Upper lobe of left lung (tissue), 6 donors: ENCODE results near the gene CYP4V2. TPM values are rescaled to one million over a fixed set of nuclear protein-coding genes. Genes with fewer than 3 reads are reported as not detected.

Source experiments
- ATAC-seq, 2 donors: fragments of 200-7000 bp; cut with Tn5 transposase; one replicate each; pipeline ENCODE4 v1.9.1; 2022; ENCODE audit warnings: mild to moderate bottlenecking in 2 of 2, moderate library complexity in 2 of 2; ENCODE audit not compliant: low FRiP score in 2 of 2
- DNase-seq, 2 donors: peaks; one replicate each; pipeline ENCODE4 v3.0.0-alpha.2; 2019 to 2020
- H3K27ac ChIP-seq, 4 donors: fragments of 200-600 bp; sonication (generic); one replicate each; pipeline ENCODE4 v1.5.1; 2016 to 2019
- H3K27me3 ChIP-seq, 4 donors: fragments of 200-600 bp; sonication (generic); one replicate each; pipeline ENCODE4 v1.5.1; 2017 to 2019
- H3K36me3 ChIP-seq, 4 donors: fragments of 200-600 bp; sonication (generic); one replicate each; pipeline ENCODE4 v1.5.1; 2016 to 2019
- H3K4me1 ChIP-seq, 4 donors: fragments of 200-600 bp; sonication (generic); one replicate each; pipeline ENCODE4 v1.5.1; 2018 to 2019
- H3K4me3 ChIP-seq, 4 donors: fragments of 200-600 bp; sonication (generic); one replicate each; pipeline ENCODE4 v1.5.1; 2017 to 2019; ENCODE audit warnings: mild to moderate bottlenecking in 2 of 4, moderate library complexity in 1 of 4
- H3K9me3 ChIP-seq, 4 donors: fragments of 200-600 bp; sonication (generic); one replicate each; pipeline ENCODE4 v1.5.1; 2018 to 2019
- CTCF ChIP-seq, 6 experiments: fragments of 450-650 bp in 4 of 6; fragments of 200-600 bp in 2 of 6; sonication (generic) in 2 of 6; IDR thresholded peaks; one replicate each; pipeline ENCODE4 v1.5.1; 2016 to 2019; ENCODE audit warnings: antibody characterized with exemption in 6 of 6
- EP300 ChIP-seq, 4 donors: sonication (generic); formaldehyde crosslinking; IDR thresholded peaks; one replicate each; pipeline ENCODE4 v1.5.1; 2017; ENCODE audit warnings: antibody characterized with exemption in 4 of 4, control low read depth in 2 of 4
- POLR2A ChIP-seq, 4 donors: fragments of 450-650 bp; IDR thresholded peaks; one replicate each; pipeline ENCODE4 v1.5.1; 2016 to 2017; ENCODE audit warnings: antibody characterized with exemption in 4 of 4, mild to moderate bottlenecking in 2 of 4
- POLR2AphosphoS5 ChIP-seq, 2 donors: sonication (generic); formaldehyde crosslinking; IDR thresholded peaks; one replicate each; pipeline ENCODE4 v1.5.1; 2017; ENCODE audit warnings: antibody characterized with exemption in 2 of 2
- WGBS, 2 donors: methylation state at CpG; one replicate each; pipeline ENCODE4 v1.1.5; 2017 to 2018; 5-methylcytosine and 5-hydroxymethylcytosine counted together
- total RNA-seq, 6 donors: library from RNA; depleted of rRNA in 4 of 6; stranded (reverse); fragments of >200 nt in 4 of 6; gene quantifications; one replicate each; pipeline versions ENCODE4 v1.1.0 to v1.2.1, GENCODE V29; 2016 to 2021
- donor health status: DM: no; HTN: no; CAD: no; lungs with moderate emphysema.
- donor health status: DM: no; HTN: yes; CAD: no; lungs with severe emphysema.

CYP4V2 gene
- total RNA-seq, 6 donors from 2014 or later, result 30.7 to 44.7 (median 33.1) TPM

DNA sequence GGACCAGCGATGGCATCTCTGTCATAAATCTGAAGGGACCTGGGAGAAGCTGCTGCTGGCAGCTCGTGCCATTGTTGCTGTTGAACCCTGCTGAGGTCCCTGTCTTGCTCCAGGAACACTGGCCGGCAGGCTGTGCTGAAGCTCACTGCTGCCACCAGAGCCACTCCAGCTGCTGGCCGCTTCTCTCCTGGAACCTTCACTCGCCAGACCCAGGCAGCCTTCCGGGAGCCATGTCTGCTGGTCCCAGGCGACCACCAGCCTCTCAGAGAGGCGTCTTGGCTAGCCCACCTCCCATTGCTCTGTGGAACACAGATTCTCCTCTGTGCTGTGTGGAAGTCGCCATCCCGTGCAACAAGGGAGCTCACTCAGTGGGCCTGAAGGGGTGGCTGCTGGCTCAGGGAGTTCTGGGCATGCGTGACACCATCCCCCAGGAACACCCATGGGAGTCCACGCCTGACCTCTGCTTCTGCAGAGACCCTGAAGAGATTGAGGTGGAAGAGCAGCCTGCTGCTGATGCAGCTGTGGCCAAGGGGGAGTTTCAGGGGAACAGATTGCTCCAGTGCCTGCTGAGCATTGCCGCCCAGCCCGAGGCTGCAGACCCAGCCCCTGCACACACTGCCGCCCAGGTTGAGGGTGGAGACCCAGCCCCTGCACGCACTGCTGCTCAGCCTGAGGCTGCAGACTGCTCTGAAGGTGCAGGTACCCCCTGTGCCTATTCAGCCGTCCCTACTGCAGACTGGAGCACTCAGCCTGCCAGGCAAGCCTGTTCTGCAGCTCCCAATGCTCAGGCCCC lies 33.1 kb upstream of the CYP4V2 start:
- Histone ChIP-seq H3K4me1 (no peaks in the 10 kb centered on the region), H3K27me3 (no peaks in the 10 kb centered on the region), H3K4me3 (no peak overlapping the region), H3K36me3 (peaks cover 0 to 38% (median 20%) of the 10 kb centered on the region in 4 donors), H3K9me3 (no peaks in the 10 kb centered on the region), H3K27ac (no peak overlapping the region)
- 72 to 86% methylated on average over 7 to 17 of the region's 17 CpGs for WGBS, 2 donors
- TF ChIP-seq EP300 (IDR thresholded peaks at IDR 0.05) (no peak), CTCF (IDR thresholded peaks at IDR 0.05) (no peak), POLR2AphosphoS5 (IDR thresholded peaks at IDR 0.05) (no peak), POLR2A (IDR thresholded peaks at IDR 0.05) (no peak)
- ATAC-seq (peak in 1 of 2 donors; percentile 18), DNase-seq (no peak)

DNA sequence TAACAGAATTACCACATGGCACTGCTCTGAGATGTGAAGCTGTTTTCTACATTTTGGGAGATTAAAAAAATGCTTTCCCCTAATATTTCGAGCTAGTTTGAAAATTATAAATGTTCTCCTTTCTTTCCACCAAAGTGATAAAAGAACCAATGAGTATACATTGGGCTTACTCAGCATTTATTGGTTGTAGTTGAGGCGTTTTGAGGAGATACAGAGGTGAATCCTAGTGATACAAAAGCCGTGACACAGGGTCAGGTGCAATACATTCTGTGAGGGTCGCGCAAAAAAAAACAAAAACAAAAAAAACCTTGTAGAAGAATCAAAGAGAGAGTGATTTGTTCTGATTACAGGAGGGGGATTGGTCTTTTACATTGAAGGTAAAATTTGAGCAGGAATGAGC lies 32.4 kb upstream of the CYP4V2 start:
- H3K4me1 ChIP-seq, result no peaks in the 10 kb centered on the region
- H3K27ac ChIP-seq, result no peak overlapping the region
- H3K36me3 ChIP-seq, result peaks cover 0 to 36% (median 22%) of the 10 kb centered on the region in 4 donors
- TF ChIP-seq EP300 (IDR thresholded peaks at IDR 0.05) (no peak), POLR2AphosphoS5 (IDR thresholded peaks at IDR 0.05) (no peak), POLR2A (IDR thresholded peaks at IDR 0.05) (no peak), CTCF (IDR thresholded peaks at IDR 0.05) (no peak)
- DNase-seq, result no peak
- 92 to 97% methylated on average over 5 of the region's 5 CpGs for WGBS, 2 donors
- no peak overlapping the region for H3K4me3 ChIP-seq
- ATAC-seq, result no peak
- no peaks in the 10 kb centered on the region for H3K9me3 ChIP-seq
- H3K27me3 ChIP-seq, result no peaks in the 10 kb centered on the region

- ATAC-seq (no peak), DNase-seq (no peak)
- Histone ChIP-seq H3K4me1 (no peaks in the 10 kb centered on the region), H3K27ac (no peak overlapping the region), H3K9me3 (no peaks in the 10 kb centered on the region), H3K36me3 (peaks cover 0 to 34% (median 21%) of the 10 kb centered on the region in 4 donors), H3K4me3 (no peak overlapping the region), H3K27me3 (no peaks in the 10 kb centered on the region)
- no peak for TF ChIP-seq CTCF (IDR thresholded peaks at IDR 0.05)
- 87 to 91% methylated on average over 6 of the region's 6 CpGs for WGBS, 2 donors
These were observed 31.8 kb upstream of the CYP4V2 start for GRCh38 chr4:186159613-186160012.

DNA sequence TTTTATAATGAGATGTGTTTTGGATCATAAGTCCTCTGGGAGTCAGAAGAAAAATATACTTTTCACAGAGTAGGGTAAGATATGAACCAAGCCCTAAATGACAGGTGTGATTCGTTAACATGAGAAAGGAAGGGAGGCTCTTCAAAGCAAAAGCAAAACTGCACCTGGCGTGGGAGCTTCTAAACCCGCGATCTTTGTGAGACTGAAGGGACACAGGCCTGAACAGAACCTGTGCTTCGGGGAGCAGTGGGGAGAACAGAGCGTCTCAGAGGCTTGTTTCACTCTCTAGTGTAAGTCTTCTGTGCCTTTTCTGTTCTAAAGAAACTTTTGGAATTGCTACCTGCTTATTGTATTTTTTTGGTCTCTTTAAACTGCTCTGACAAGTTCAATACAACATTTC lies 30.2 kb upstream of the CYP4V2 start:
- Histone ChIP-seq H3K4me3 (no peak overlapping the region), H3K36me3 (peaks cover 0 to 33% (median 18%) of the 10 kb centered on the region in 4 donors), H3K9me3 (no peaks in the 10 kb centered on the region), H3K27me3 (no peaks in the 10 kb centered on the region), H3K27ac (no peak overlapping the region), H3K4me1 (no peaks in the 10 kb centered on the region)
- no peak for ATAC-seq
- no peak for TF ChIP-seq EP300 (IDR thresholded peaks at IDR 0.05)
- TF ChIP-seq CTCF (IDR thresholded peaks at IDR 0.05), result no peak
- TF ChIP-seq POLR2AphosphoS5 (IDR thresholded peaks at IDR 0.05), result no peak
- no peak for TF ChIP-seq POLR2A (IDR thresholded peaks at IDR 0.05)
- DNase-seq, result no peak
- WGBS, 2 donors, result 79 to 82% methylated on average over 6 of the region's 6 CpGs
